COLO668 (cell line): ENCODE measurements around the gene PHETA2.
"Not testable (repeated sequence)": the region's sequence is repeated elsewhere in the genome, so short reads cannot be mapped to it uniquely, and the experiment has no call there.

Source experiments
- DNase-seq: peaks from one replicate; lab custom pipeline; 2025; ENCODE audit not compliant: unreplicated experiment; lab: John Stamatoyannopoulos, UW

The PHETA2 gene

GRCh38 chr22:42069801-42070516 lies 4.1 kb upstream of the PHETA2 start:
- peak; percentile 47 for DNase-seq

- DNase-seq = peak; percentile 98
These were observed 3.3 kb upstream of the PHETA2 start, which contains the start of gene NAGA for GRCh38 chr22:42070517-42071422. Gene NAGA, minus strand, starts transcription at chr22:42070812. Its CDS starts 515 bp downstream, at chr22:42070297.

- not testable (repeated sequence) for DNase-seq
These were observed 2.5 kb upstream of the PHETA2 start for GRCh38 chr22:42071508-42071907.

- DNase-seq = no peak
These were observed 1.3 kb upstream of the PHETA2 start for GRCh38 chr22:42072606-42073330.

- DNase-seq = no peak
These were observed 417 bp upstream of the PHETA2 start for GRCh38 chr22:42073621-42074041.

- DNase-seq = no peak
These were observed 1.0 kb downstream of the PHETA2 start for GRCh38 chr22:42074846-42075676.

- DNase-seq = no peak
These were observed 2.9 kb downstream of the PHETA2 start for GRCh38 chr22:42076764-42077485.

GRCh38 chr22:42077486-42078125 lies 3.6 kb downstream of the PHETA2 start:
- DNase-seq = no peak

- no peak for DNase-seq
These were observed 4.6 kb downstream of the PHETA2 start for GRCh38 chr22:42078469-42079318.

GRCh38 chr22:42079319-42080251 lies 5.5 kb downstream of the PHETA2 start, which contains the start of gene SMDT1:
Gene SMDT1, plus strand, starts transcription at chr22:42079700. Its CDS starts 69 bp downstream, at chr22:42079769.
- peak; percentile 99 for DNase-seq

GRCh38 chr22:42080287-42080686 lies 6.2 kb downstream of the PHETA2 start:
- peak; percentile 40 for DNase-seq

GRCh38 chr22:42083119-42083518 lies 9.1 kb downstream of the PHETA2 start:
- no peak for DNase-seq

- DNase-seq = no peak
These were observed 10.8 kb downstream of the PHETA2 start for GRCh38 chr22:42084874-42085273.

- DNase-seq = no peak
These were observed 12.0 kb downstream of the PHETA2 start for GRCh38 chr22:42086051-42086450.

GRCh38 chr22:42090596-42091454 lies 16.8 kb downstream of the PHETA2 start, which contains the start of gene NDUFA6:
Gene NDUFA6, minus strand, starts transcription at chr22:42090772. Its CDS starts 28 bp downstream, at chr22:42090744.
- peak; percentile 98 for DNase-seq

GRCh38 chr22:42091455-42091782 lies 17.4 kb downstream of the PHETA2 start:
- no peak for DNase-seq
